ENCODE results near the gene POFUT2.

The POFUT2 gene

GRCh38 chr21:45253180-45253579, 34.5 kb downstream of the POFUT2 start:
- Histone ChIP-seq H3K9me3 (ENCODE audit: low read length) (peaks cover 6% of the 10 kb centered on the region), H3K36me3 (ENCODE audit: insufficient read depth, low read length) (no peaks in the 10 kb centered on the region), H3K4me1 (ENCODE audit: insufficient read depth, low read length) (peaks cover 8% of the 10 kb centered on the region), H3K4me3 (ENCODE audit: low read length) (no peak overlapping the region), H2AFZ (ENCODE audit: low read depth, low read length) (no peak overlapping the region), H3K27me3 (ENCODE audit: insufficient read depth, low read length) (no peaks in the 10 kb centered on the region)

GRCh38 chr21:45252448-45252925, 35.2 kb downstream of the POFUT2 start:
- Histone ChIP-seq H3K4me1 (ENCODE audit: insufficient read depth, low read length) (peaks cover 8% of the 10 kb centered on the region), H3K9me3 (ENCODE audit: low read length) (peaks cover 6% of the 10 kb centered on the region), H3K27me3 (ENCODE audit: insufficient read depth, low read length) (no peaks in the 10 kb centered on the region)

GRCh38 chr21:45251635-45252447, 35.9 kb downstream of the POFUT2 start:
- no peaks in the 10 kb centered on the region for H3K27me3 ChIP-seq (ENCODE audit: insufficient read depth, low read length)
- no peak overlapping the region for H3K4me3 ChIP-seq (ENCODE audit: low read length)
- peaks cover 3% of the 10 kb centered on the region for H3K4me1 ChIP-seq (ENCODE audit: insufficient read depth, low read length)
- no peaks in the 10 kb centered on the region for H3K36me3 ChIP-seq (ENCODE audit: insufficient read depth, low read length)
- H2AFZ ChIP-seq (ENCODE audit: low read depth, low read length): no peak overlapping the region
- peaks cover 6% of the 10 kb centered on the region for H3K9me3 ChIP-seq (ENCODE audit: low read length)

More at GRCh38 chr21:45252448-45252925, 35.2 kb downstream of the POFUT2 start:
- no peak overlapping the region for H2AFZ ChIP-seq (ENCODE audit: low read depth, low read length)
- H3K36me3 ChIP-seq (ENCODE audit: insufficient read depth, low read length): no peaks in the 10 kb centered on the region
- H3K4me3 ChIP-seq (ENCODE audit: low read length): no peak overlapping the region

GRCh38 chr21:45250914-45251634, 36.6 kb downstream of the POFUT2 start:
- Histone ChIP-seq H2AFZ (ENCODE audit: low read depth, low read length) (no peak overlapping the region), H3K27me3 (ENCODE audit: insufficient read depth, low read length) (no peaks in the 10 kb centered on the region), H3K9me3 (ENCODE audit: low read length) (peaks cover 6% of the 10 kb centered on the region), H3K4me3 (ENCODE audit: low read length) (no peak overlapping the region), H3K36me3 (ENCODE audit: insufficient read depth, low read length) (no peaks in the 10 kb centered on the region), H3K4me1 (ENCODE audit: insufficient read depth, low read length) (no peaks in the 10 kb centered on the region)

GRCh38 chr21:45250272-45250671, 37.4 kb downstream of the POFUT2 start:
- Histone ChIP-seq H3K4me3 (ENCODE audit: low read length) (no peak overlapping the region), H2AFZ (ENCODE audit: low read depth, low read length) (no peak overlapping the region), H3K36me3 (ENCODE audit: insufficient read depth, low read length) (no peaks in the 10 kb centered on the region), H3K27me3 (ENCODE audit: insufficient read depth, low read length) (no peaks in the 10 kb centered on the region), H3K4me1 (ENCODE audit: insufficient read depth, low read length) (no peaks in the 10 kb centered on the region), H3K9me3 (ENCODE audit: low read length) (peaks cover 6% of the 10 kb centered on the region)

- H2AFZ ChIP-seq (ENCODE audit: low read depth, low read length): no peak overlapping the region
Measured at GRCh38 chr21:45249626-45250025, 38.1 kb downstream of the POFUT2 start.

GRCh38 chr21:45248893-45249381, 38.8 kb downstream of the POFUT2 start:
- Histone ChIP-seq H3K27me3 (ENCODE audit: insufficient read depth, low read length) (no peaks in the 10 kb centered on the region), H3K4me1 (ENCODE audit: insufficient read depth, low read length) (no peaks in the 10 kb centered on the region), H2AFZ (ENCODE audit: low read depth, low read length) (no peak overlapping the region), H3K4me3 (ENCODE audit: low read length) (no peak overlapping the region), H3K9me3 (ENCODE audit: low read length) (peaks cover 6% of the 10 kb centered on the region), H3K36me3 (ENCODE audit: insufficient read depth, low read length) (no peaks in the 10 kb centered on the region)

More at GRCh38 chr21:45249626-45250025, 38.1 kb downstream of the POFUT2 start:
- Histone ChIP-seq H3K36me3 (ENCODE audit: insufficient read depth, low read length) (no peaks in the 10 kb centered on the region), H3K27me3 (ENCODE audit: insufficient read depth, low read length) (no peaks in the 10 kb centered on the region), H3K4me1 (ENCODE audit: insufficient read depth, low read length) (no peaks in the 10 kb centered on the region), H3K4me3 (ENCODE audit: low read length) (no peak overlapping the region), H3K9me3 (ENCODE audit: low read length) (peaks cover 6% of the 10 kb centered on the region)

GRCh38 chr21:45248301-45248892, 39.3 kb downstream of the POFUT2 start:
- H3K36me3 ChIP-seq (ENCODE audit: insufficient read depth, low read length): no peaks in the 10 kb centered on the region
- H3K9me3 ChIP-seq (ENCODE audit: low read length): peaks cover 6% of the 10 kb centered on the region
- H3K4me3 ChIP-seq (ENCODE audit: low read length): no peak overlapping the region
- no peaks in the 10 kb centered on the region for H3K27me3 ChIP-seq (ENCODE audit: insufficient read depth, low read length)
- no peak overlapping the region for H2AFZ ChIP-seq (ENCODE audit: low read depth, low read length)
- H3K4me1 ChIP-seq (ENCODE audit: insufficient read depth, low read length): no peaks in the 10 kb centered on the region

GRCh38 chr21:45246386-45247320, 41.0 kb downstream of the POFUT2 start:
- no peak overlapping the region for H2AFZ ChIP-seq (ENCODE audit: low read depth, low read length)
- no peaks in the 10 kb centered on the region for H3K27me3 ChIP-seq (ENCODE audit: insufficient read depth, low read length)
- H3K36me3 ChIP-seq (ENCODE audit: insufficient read depth, low read length): no peaks in the 10 kb centered on the region
- H3K9me3 ChIP-seq (ENCODE audit: low read length): peaks cover 2% of the 10 kb centered on the region
- H3K4me3 ChIP-seq (ENCODE audit: low read length): no peak overlapping the region
- no peaks in the 10 kb centered on the region for H3K4me1 ChIP-seq (ENCODE audit: insufficient read depth, low read length)

- Histone ChIP-seq H3K27me3 (ENCODE audit: insufficient read depth, low read length) (no peaks in the 10 kb centered on the region), H3K4me1 (ENCODE audit: insufficient read depth, low read length) (no peaks in the 10 kb centered on the region), H3K9me3 (ENCODE audit: low read length) (peaks cover 4% of the 10 kb centered on the region), H2AFZ (ENCODE audit: low read depth, low read length) (no peak overlapping the region), H3K4me3 (ENCODE audit: low read length) (no peak overlapping the region), H3K36me3 (ENCODE audit: insufficient read depth, low read length) (no peaks in the 10 kb centered on the region)
Measured at GRCh38 chr21:45244799-45245340, 42.8 kb downstream of the POFUT2 start.

GRCh38 chr21:45243603-45244002, 44.1 kb downstream of the POFUT2 start:
- H3K27me3 ChIP-seq (ENCODE audit: insufficient read depth, low read length): no peaks in the 10 kb centered on the region
- no peak overlapping the region for H3K4me3 ChIP-seq (ENCODE audit: low read length)
- H2AFZ ChIP-seq (ENCODE audit: low read depth, low read length): no peak overlapping the region
- H3K4me1 ChIP-seq (ENCODE audit: insufficient read depth, low read length): no peaks in the 10 kb centered on the region
- peaks cover 4% of the 10 kb centered on the region for H3K9me3 ChIP-seq (ENCODE audit: low read length)
- no peaks in the 10 kb centered on the region for H3K36me3 ChIP-seq (ENCODE audit: insufficient read depth, low read length)

GRCh38 chr21:45241357-45241756, 46.3 kb downstream of the POFUT2 start:
- H3K27me3 ChIP-seq (ENCODE audit: insufficient read depth, low read length): no peaks in the 10 kb centered on the region
- H3K4me3 ChIP-seq (ENCODE audit: low read length): no peak overlapping the region
- H3K4me1 ChIP-seq (ENCODE audit: insufficient read depth, low read length): no peaks in the 10 kb centered on the region
- no peak overlapping the region for H2AFZ ChIP-seq (ENCODE audit: low read depth, low read length)
- H3K9me3 ChIP-seq (ENCODE audit: low read length): peaks cover 4% of the 10 kb centered on the region
- H3K36me3 ChIP-seq (ENCODE audit: insufficient read depth, low read length): no peaks in the 10 kb centered on the region

Data from neuron (in vitro differentiated cells).